CD14-positive monocyte (primary cell): ENCODE measurements around the gene HECTD4. TPM values are rescaled to one million over a fixed set of nuclear protein-coding genes. Genes with fewer than 3 reads are reported as not detected.

Experiments
- DNase-seq, 3 donors: peaks; one replicate each; pipeline ENCODE4 v3.0.0-alpha.2; 2011 to 2022
- H2AFZ ChIP-seq: 2 replicates; pipeline ENCODE4 v1.6.0; 2012; ENCODE audit warnings: mild to moderate bottlenecking, low read depth, low read length, inconsistent platforms; ENCODE audit not compliant: insufficient read depth, poor library complexity, severe bottlenecking
- H3K27ac ChIP-seq, 2 donors: 1 replicate in 1 of 2; 2 replicates in 1 of 2; pipeline ENCODE4 v1.5.1; 2012 to 2013; ENCODE audit warnings: low read length in 2 of 2, control low read depth in 1 of 2, inconsistent platforms in 1 of 2, low read depth in 1 of 2, mild to moderate bottlenecking in 1 of 2
- H3K27me3 ChIP-seq, 2 donors: one replicate each; pipeline versions ENCODE4 v1.6.0 to v1.6.1; 2011 to 2013; ENCODE audit warnings: low read length in 2 of 2; ENCODE audit not compliant: control insufficient read depth in 2 of 2, insufficient read depth in 2 of 2
- H3K36me3 ChIP-seq, 2 donors: replicated peaks in 1 of 2; 1 replicate in 1 of 2; 2 replicates in 1 of 2; pipeline versions ENCODE4 v1.5.1 to v1.6.1; 2012 to 2013; ENCODE audit warnings: low read length in 2 of 2, control low read depth in 1 of 2, inconsistent platforms in 1 of 2, mild to moderate bottlenecking in 1 of 2; ENCODE audit not compliant: insufficient read depth in 2 of 2, control insufficient read depth in 1 of 2
- H3K4me1 ChIP-seq, 2 donors: 1 replicate in 1 of 2; 2 replicates in 1 of 2; pipeline versions ENCODE4 v1.5.1 to v1.6.1; 2012 to 2013; ENCODE audit warnings: low read length in 2 of 2, control low read depth in 1 of 2, inconsistent platforms in 1 of 2, mild to moderate bottlenecking in 1 of 2, moderate library complexity in 1 of 2; ENCODE audit not compliant: insufficient read depth in 2 of 2, control insufficient read depth in 1 of 2
- H3K4me2 ChIP-seq: replicated peaks from 2 replicates; pipeline ENCODE3; 2012; ENCODE audit warnings: low read length, moderate library complexity, mild to moderate bottlenecking; ENCODE audit not compliant: poor library complexity, severe bottlenecking; ENCODE audit errors: extremely low read depth
- H3K4me3 ChIP-seq, 3 experiments: fragments of 200-600 bp in 1 of 3; sonication (generic) in 1 of 3; replicated peaks in 1 of 3; 1 replicate in 2 of 3; 2 replicates in 1 of 3; pipeline ENCODE4 v1.5.1; 2011 to 2013; ENCODE audit warnings: low read length in 3 of 3, mild to moderate bottlenecking in 3 of 3, control low read depth in 2 of 3, low read depth in 2 of 3, inconsistent platforms in 1 of 3, moderate library complexity in 1 of 3
- H3K79me2 ChIP-seq: 2 replicates; pipeline ENCODE4 v1.6.0; 2012; ENCODE audit warnings: mild to moderate bottlenecking, control low read depth, inconsistent platforms, low read length, moderate library complexity; ENCODE audit not compliant: insufficient read depth
- H3K9ac ChIP-seq: 2 replicates; pipeline ENCODE4 v1.6.0; 2017; ENCODE audit warnings: low read length, mild to moderate bottlenecking; ENCODE audit not compliant: insufficient read depth, poor library complexity, severe bottlenecking
- H3K9me3 ChIP-seq, 2 donors: replicated peaks in 1 of 2; 1 replicate in 1 of 2; 2 replicates in 1 of 2; pipeline versions ENCODE4 v1.5.1 to v1.6.1; 2012 to 2013; ENCODE audit warnings: low read length in 2 of 2, control low read depth in 1 of 2; ENCODE audit not compliant: control insufficient read depth in 1 of 2, insufficient read depth in 1 of 2
- H4K20me1 ChIP-seq: 2 replicates; pipeline ENCODE4 v1.6.0; 2012; ENCODE audit warnings: mild to moderate bottlenecking, low read length, control low read depth, moderate library complexity; ENCODE audit not compliant: insufficient read depth
- H3K27ac Mint-ChIP-seq, 7 donors: one replicate each; pipeline ENCODE4 v1.8.0; 2020; ENCODE audit warnings: mild to moderate bottlenecking in 7 of 7, mixed read lengths in 7 of 7, moderate library complexity in 6 of 7, inconsistent platforms in 2 of 7
- H3K27me3 Mint-ChIP-seq, 3 donors: one replicate each; pipeline ENCODE4 v1.8.0; 2021 to 2022; ENCODE audit warnings: low read depth in 3 of 3, mild to moderate bottlenecking in 3 of 3, mixed read lengths in 3 of 3, moderate library complexity in 3 of 3, inconsistent platforms in 1 of 3
- H3K36me3 Mint-ChIP-seq, 2 donors: one replicate each; pipeline ENCODE4 v1.8.0; 2020; ENCODE audit warnings: mixed read lengths in 2 of 2, inconsistent platforms in 1 of 2, mild to moderate bottlenecking in 1 of 2
- H3K4me1 Mint-ChIP-seq: one replicate; pipeline ENCODE4 v1.8.0; 2020; ENCODE audit warnings: mild to moderate bottlenecking, mixed read lengths
- H3K4me3 Mint-ChIP-seq, 2 donors: one replicate each; pipeline ENCODE4 v1.8.0; 2020; ENCODE audit warnings: mild to moderate bottlenecking in 2 of 2, mixed read lengths in 2 of 2, moderate library complexity in 1 of 2
- H3K9me3 Mint-ChIP-seq, 7 donors: one replicate each; pipeline ENCODE4 v1.8.0; 2020 to 2022; ENCODE audit warnings: mixed read lengths in 7 of 7, mild to moderate bottlenecking in 6 of 7, moderate library complexity in 6 of 7, inconsistent platforms in 2 of 7
- WGBS: methylation state at CpG from one replicate; pipeline ENCODE4 v1.1.5; 2013; ENCODE audit warnings: missing lambda C conversion rate; ENCODE audit not compliant: insufficient coverage; 5-methylcytosine and 5-hydroxymethylcytosine counted together
- intact Hi-C, 2 donors: fragments of 100-400 bp; cut with micrococcal nuclease; formaldehyde crosslinking; loops; one replicate each; pipeline versions ENCODE4 v1.15.0 to v1.15.1; 2023
- polyA plus RNA-seq, 3 donors: library from polyadenylated mRNA; depleted of rRNA in 1 of 3; unstranded in 2 of 3; stranded (reverse) in 1 of 3; fragments of 300-500 nt in 2 of 3; fragments of >200 nt in 1 of 3; fragmentation: Illumina TruSeq in 2 of 3; gene quantifications; 1 replicate in 2 of 3; 2 replicates in 1 of 3; pipeline ENCODE4 v1.2.3, GENCODE V29; 2012 to 2021
- TF ChIP-seq, protein P1 (sequence below): fragments of 200-600 bp; IDR thresholded peaks from one replicate; pipeline ENCODE4 v1.8.0; 2022; ENCODE audit warnings: antibody characterized with exemption, mild to moderate bottlenecking

Gene HECTD4
- polyA plus RNA-seq, 3 donors: 0.73 to 18.3 (median 2.4) TPM

- Mint-ChIP-seq H3K36me3 (peaks cover 49 to 63% of the 10 kb centered on the region in 2 donors), H3K27ac (no peak overlapping the region)
Observed at GRCh38 chr12:112275207-112275606, 107.0 kb downstream of the HECTD4 start.

GRCh38 chr12:112270673-112271072, 111.6 kb downstream of the HECTD4 start:
- H3K9me3 Mint-ChIP-seq: no peaks in the 10 kb centered on the region
- Histone ChIP-seq H3K27me3 (no peaks in the 10 kb centered on the region), H3K36me3 (peaks cover 54 to 90% of the 10 kb centered on the region in 2 donors), H3K4me1 (no peaks in the 10 kb centered on the region), H3K27ac (no peak overlapping the region), H3K9ac (no peak overlapping the region), H2AFZ (no peak overlapping the region), H4K20me1 (no peaks in the 10 kb centered on the region), H3K4me2 (no peak overlapping the region), H3K4me3 (no peak overlapping the region), H3K9me3 (no peaks in the 10 kb centered on the region), H3K79me2 (no peaks in the 10 kb centered on the region)
- intact Hi-C loops: no loop called here
- WGBS: no CpG with 5 or more reads among the region's 1 CpG
- H3K4me3 Mint-ChIP-seq: no peak overlapping the region
- peaks cover 64 to 78% of the 10 kb centered on the region in 2 donors for H3K36me3 Mint-ChIP-seq
- H3K4me1 Mint-ChIP-seq: no peaks in the 10 kb centered on the region
- no peak for DNase-seq
- no peak overlapping the region for H3K27ac Mint-ChIP-seq
- TF ChIP-seq, protein P1, sequence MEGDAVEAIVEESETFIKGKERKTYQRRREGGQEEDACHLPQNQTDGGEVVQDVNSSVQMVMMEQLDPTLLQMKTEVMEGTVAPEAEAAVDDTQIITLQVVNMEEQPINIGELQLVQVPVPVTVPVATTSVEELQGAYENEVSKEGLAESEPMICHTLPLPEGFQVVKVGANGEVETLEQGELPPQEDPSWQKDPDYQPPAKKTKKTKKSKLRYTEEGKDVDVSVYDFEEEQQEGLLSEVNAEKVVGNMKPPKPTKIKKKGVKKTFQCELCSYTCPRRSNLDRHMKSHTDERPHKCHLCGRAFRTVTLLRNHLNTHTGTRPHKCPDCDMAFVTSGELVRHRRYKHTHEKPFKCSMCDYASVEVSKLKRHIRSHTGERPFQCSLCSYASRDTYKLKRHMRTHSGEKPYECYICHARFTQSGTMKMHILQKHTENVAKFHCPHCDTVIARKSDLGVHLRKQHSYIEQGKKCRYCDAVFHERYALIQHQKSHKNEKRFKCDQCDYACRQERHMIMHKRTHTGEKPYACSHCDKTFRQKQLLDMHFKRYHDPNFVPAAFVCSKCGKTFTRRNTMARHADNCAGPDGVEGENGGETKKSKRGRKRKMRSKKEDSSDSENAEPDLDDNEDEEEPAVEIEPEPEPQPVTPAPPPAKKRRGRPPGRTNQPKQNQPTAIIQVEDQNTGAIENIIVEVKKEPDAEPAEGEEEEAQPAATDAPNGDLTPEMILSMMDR: no peak
- H3K27me3 Mint-ChIP-seq: peaks cover 0 to 2% (median 0%) of the 10 kb centered on the region in 3 donors

More at GRCh38 chr12:112275207-112275606, 107.0 kb downstream of the HECTD4 start:
- H3K4me1 ChIP-seq: no peaks in the 10 kb centered on the region
- 93% methylated on average over 2 of the region's 2 CpGs for WGBS
- no peak overlapping the region for H3K4me2 ChIP-seq
- no peak overlapping the region for H2AFZ ChIP-seq
- no peaks in the 10 kb centered on the region for H3K9me3 Mint-ChIP-seq
- H3K27me3 ChIP-seq: no peaks in the 10 kb centered on the region
- no peak overlapping the region for H3K4me3 Mint-ChIP-seq
- intact Hi-C loops: no loop called here
- H3K27ac ChIP-seq: no peak overlapping the region
- no peaks in the 10 kb centered on the region for H3K4me1 Mint-ChIP-seq
- H3K36me3 ChIP-seq: peaks cover 51 to 72% of the 10 kb centered on the region in 2 donors
- H3K9me3 ChIP-seq: no peaks in the 10 kb centered on the region
- no peak overlapping the region for H3K4me3 ChIP-seq
- no peaks in the 10 kb centered on the region for H4K20me1 ChIP-seq
- DNase-seq: no peak
- H3K27me3 Mint-ChIP-seq: no peaks in the 10 kb centered on the region
- TF ChIP-seq, protein P1: no peak
- no peak overlapping the region for H3K9ac ChIP-seq
- no peaks in the 10 kb centered on the region for H3K79me2 ChIP-seq
